Ramos (cell line): Measurements from ENCODE around the gene DHX38.
"Not testable (repeated sequence)": the region's sequence is repeated elsewhere in the genome, so short reads cannot be mapped to it uniquely, and the experiment has no call there.

Experiments used
- in situ Hi-C: fragments of 300-500 bp; cut with MboI; formaldehyde crosslinking; loops from one replicate; pipeline ENCODE4 v1.14.3; 2022; ENCODE audit warnings: low sequenced_read_pairs; ENCODE audit not compliant: unreplicated experiment

DHX38 gene

GRCh38 chr16:72093448-72094265 is at the start of gene DHX38, which contains the start of gene TXNL4B:
DHX38 (plus strand) TSS chr16:72093847; CDS start chr16:72096158, 2,311 bp downstream.
TXNL4B (minus strand) TSS chr16:72093620; CDS start chr16:72090749, 2,871 bp downstream.
- in situ Hi-C loops, result no loop called here

GRCh38 chr16:72044296-72044695 is 49.4 kb upstream of the DHX38 start:
- in situ Hi-C loops, result no loop called here

GRCh38 chr16:72044825-72045359 is 48.8 kb upstream of the DHX38 start:
- in situ Hi-C loops, result no loop called here

- in situ Hi-C loops, result no loop called here
These were observed 44.5 kb upstream of the DHX38 start for GRCh38 chr16:72049110-72049509.

DNA sequence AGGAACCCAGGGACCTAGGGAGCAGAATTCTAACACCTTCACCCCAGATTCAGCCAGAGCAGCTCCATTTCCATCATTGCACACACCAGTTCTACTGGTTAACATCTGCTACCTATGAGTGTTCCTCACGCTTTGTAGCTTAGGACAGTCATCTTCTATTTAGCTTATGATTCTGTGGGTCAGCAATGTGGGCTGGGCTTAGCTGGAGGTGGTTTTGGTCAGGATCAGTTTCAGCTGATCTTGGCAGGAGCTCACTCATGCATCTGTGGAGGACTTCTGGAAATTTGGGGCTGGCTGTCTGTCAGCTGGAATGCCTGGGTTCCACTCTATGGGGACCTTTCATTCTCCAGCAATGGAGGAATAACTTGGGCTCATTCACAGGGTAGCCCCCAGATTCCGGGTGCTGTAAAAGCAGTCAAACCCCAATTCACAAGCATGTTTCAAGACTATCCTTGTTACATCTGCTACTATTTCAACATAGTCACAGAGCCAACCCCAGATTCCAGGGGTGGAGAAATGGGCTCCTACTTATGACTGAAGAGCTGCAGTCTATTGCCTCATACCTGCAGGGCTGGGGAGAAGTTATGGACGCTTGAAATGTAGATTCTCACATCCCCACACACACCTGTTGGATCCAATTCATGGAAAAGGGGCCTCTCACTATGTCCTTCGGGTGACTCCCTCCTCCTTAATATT is 42.7 kb upstream of the DHX38 start:
- in situ Hi-C loops, result no loop called here

- in situ Hi-C loops, result no loop called here
These were observed 41.8 kb upstream of the DHX38 start for GRCh38 chr16:72051818-72052217.

DNA sequence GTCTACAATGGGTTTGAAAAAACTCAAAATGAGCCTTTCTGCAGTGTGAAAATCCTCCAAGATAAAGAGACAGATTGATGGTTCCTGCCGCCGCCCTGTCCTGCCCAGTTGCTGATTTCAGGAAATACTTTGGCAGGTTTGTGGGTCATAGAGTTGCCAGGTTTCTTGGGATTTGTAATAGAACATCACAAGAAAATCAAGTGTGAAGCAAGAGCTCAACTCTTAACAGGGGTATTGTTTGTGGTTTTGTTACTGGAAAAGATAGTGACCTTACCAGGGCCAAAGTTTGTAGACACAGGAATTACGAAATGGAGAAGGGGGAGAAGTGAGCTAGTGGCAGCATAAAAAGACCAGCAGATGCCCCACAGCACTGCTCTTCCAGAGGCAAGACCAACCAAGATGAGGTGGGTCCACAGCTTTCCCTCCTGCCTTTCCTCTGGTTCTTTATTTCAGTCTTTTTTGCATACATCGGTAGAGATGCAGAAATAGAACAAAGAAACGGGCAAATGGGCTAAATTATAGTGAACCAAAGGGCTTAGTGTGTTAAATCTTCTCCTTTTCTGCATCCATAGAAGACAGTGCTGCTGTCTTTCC is 39.3 kb upstream of the DHX38 start, which contains the start of gene HP:
HP (plus strand) TSS at position 252 of the 594 bp plus-strand sequence; CDS start at position 400, 148 bp downstream.
- in situ Hi-C loops, result not testable (repeated sequence)

GRCh38 chr16:72055911-72056310 is 37.7 kb upstream of the DHX38 start:
- in situ Hi-C loops, result no loop called here

- in situ Hi-C loops, result not testable (repeated sequence)
These were observed 36.3 kb upstream of the DHX38 start for GRCh38 chr16:72057313-72057712.

DNA sequence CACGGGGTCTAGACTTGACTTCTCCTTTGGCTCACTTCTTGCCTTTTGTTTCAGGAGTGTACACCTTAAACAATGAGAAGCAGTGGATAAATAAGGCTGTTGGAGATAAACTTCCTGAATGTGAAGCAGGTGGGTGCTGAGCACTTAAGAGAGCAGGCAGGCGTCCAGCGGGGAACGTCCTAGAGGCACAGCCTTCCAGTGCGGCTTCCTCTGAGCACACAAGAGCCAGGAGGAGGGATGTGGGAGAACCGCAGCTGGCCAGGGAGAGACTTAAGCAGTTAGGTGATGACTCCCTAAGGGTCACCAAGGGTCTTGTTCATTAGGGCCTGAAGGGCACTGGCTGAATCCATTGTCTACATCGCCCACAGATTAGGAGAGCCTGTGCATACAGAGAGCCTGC is 34.6 kb upstream of the DHX38 start:
- in situ Hi-C loops, result not testable (repeated sequence)

DNA sequence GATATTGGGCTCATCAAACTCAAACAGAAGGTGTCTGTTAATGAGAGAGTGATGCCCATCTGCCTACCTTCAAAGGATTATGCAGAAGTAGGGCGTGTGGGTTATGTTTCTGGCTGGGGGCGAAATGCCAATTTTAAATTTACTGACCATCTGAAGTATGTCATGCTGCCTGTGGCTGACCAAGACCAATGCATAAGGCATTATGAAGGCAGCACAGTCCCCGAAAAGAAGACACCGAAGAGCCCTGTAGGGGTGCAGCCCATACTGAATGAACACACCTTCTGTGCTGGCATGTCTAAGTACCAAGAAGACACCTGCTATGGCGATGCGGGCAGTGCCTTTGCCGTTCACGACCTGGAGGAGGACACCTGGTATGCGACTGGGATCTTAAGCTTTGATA is 33.2 kb upstream of the DHX38 start:
- in situ Hi-C loops, result no loop called here

GRCh38 chr16:72061564-72061963 is 32.1 kb upstream of the DHX38 start:
- in situ Hi-C loops, result no loop called here

DNA sequence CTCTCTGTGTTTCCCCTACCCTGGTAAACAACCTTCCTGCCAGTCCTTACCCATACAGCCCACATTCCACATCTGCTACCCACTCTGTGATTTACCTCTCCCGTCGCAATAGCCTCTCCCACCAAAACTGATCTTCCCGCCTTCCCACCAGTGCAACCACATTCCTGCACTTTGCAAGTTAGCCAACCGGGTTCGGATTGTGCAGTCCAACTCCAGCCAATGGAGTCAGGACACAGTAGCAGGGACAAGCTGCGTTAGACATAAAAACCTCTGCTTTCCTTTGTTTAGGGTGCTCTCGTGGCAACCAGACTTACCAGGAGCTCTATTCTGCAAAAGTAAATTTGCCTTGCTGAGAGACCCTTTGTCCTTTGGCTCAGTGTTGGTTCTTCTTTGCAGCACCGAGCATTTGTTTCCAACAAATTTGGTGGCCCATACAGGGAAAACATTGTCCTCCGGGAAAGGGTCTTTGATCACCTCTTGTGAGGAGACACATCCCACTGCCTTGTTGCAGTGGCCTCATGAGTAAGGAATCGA is 29.2 kb upstream of the DHX38 start:
- in situ Hi-C loops, result no loop called here

GRCh38 chr16:72066747-72067146 is 26.9 kb upstream of the DHX38 start:
- in situ Hi-C loops, result no loop called here

DNA sequence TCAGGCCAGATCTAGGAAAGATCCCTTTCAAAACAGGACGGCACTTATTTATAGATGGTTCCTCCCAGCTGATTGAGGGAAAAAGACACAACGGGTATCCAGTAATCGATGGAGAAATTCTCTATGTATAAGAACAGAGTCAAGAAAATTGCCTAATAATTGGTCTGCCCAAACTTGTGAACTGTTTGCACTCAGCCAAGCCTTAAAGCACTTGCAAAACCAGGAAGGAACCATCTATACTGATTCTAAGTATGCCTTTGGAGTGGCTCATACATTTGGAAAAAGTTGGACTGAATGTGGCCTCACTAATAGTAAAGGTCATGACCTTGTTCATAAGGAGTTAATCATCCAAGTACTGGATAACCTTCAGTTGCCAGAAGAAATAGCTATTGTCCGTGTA is 24.7 kb upstream of the DHX38 start:
- in situ Hi-C loops, result no loop called here

GRCh38 chr16:72072514-72073342 is 20.9 kb upstream of the DHX38 start:
- in situ Hi-C loops, result no loop called here

DNA sequence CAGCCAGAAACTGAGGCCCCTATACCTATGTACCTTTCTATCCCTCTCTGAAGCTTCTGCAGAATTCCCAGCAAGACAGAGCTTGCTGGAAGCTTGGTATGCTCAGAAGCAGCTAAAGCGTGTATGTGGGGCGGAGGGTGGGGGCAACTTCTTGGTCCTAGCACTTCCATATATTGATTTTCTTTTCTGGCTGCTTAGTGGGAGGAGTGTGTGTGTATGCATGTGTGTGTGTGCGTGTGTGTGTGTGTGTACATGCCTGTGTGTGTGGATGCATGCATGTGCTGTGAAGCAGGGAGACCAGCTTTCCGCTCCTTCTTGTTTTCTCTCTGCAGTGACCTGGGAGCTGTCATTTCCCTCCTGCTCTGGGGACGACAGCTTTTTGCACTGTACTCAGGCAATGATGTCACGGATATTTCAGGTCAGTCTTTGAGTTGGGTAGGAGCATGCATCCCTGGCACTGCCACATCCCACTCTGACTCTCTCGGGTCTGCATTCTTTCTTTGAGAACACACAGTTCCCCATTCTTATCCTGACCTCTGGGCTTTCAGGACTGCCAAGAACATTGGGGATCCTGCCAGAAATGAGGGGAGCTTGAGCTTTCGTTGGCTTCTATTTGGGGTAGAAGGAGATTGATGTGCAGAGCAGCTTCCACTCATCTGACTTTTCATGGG is 20.0 kb upstream of the DHX38 start:
- in situ Hi-C loops, result no loop called here

- in situ Hi-C loops, result not testable (repeated sequence)
These were observed 18.6 kb upstream of the DHX38 start for GRCh38 chr16:72075067-72075466.
